ENCODE measurements around the gene FLCN. TPM values are rescaled to one million over a fixed set of nuclear protein-coding genes. Genes with fewer than 3 reads are reported as not detected.

Gene FLCN
- total and polyA plus RNA-seq, 7 donors = 38.7 to 106 (median 58.3) TPM

DNA sequence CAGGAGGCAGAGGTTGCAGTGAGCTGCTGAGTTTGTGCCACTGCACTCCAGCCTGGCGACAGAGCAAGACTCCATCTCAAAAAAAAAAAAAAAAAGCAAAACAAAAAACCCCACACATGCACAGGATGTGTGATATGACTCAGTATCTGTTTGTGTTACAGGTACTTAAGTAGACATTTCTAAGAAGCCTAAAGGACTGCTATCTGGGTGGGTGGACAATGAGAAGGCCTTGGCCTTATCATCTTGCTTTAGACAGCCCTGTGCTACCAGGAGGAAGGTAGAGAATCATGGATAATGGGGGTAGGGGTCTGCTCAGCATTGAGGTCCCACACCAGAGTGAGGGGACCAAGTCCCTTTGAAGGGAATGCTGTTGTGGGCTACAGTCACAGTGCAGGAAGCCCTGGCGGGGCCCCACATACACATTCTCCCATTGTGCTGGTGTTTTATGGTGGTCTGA, 57.6 kb downstream of the FLCN start:
- H3K4me1 ChIP-seq = no peaks in the 10 kb centered on the region
- 87 to 96% (median 95%) methylated on average over 2 of the region's 2 CpGs for WGBS, 3 donors
- TF ChIP-seq, protein P1, sequence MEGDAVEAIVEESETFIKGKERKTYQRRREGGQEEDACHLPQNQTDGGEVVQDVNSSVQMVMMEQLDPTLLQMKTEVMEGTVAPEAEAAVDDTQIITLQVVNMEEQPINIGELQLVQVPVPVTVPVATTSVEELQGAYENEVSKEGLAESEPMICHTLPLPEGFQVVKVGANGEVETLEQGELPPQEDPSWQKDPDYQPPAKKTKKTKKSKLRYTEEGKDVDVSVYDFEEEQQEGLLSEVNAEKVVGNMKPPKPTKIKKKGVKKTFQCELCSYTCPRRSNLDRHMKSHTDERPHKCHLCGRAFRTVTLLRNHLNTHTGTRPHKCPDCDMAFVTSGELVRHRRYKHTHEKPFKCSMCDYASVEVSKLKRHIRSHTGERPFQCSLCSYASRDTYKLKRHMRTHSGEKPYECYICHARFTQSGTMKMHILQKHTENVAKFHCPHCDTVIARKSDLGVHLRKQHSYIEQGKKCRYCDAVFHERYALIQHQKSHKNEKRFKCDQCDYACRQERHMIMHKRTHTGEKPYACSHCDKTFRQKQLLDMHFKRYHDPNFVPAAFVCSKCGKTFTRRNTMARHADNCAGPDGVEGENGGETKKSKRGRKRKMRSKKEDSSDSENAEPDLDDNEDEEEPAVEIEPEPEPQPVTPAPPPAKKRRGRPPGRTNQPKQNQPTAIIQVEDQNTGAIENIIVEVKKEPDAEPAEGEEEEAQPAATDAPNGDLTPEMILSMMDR (IDR thresholded peaks at IDR 0.05) = no peak
- H3K36me3 ChIP-seq (ENCODE audit: insufficient read depth in 1 of 2, low read depth in 1 of 2) = peaks cover 12 to 100% of the 10 kb centered on the region in 2 donors
- no peak for DNase-seq
- no peak overlapping the region for H3K27ac ChIP-seq
- no peaks in the 10 kb centered on the region for H3K27me3 ChIP-seq (ENCODE audit: insufficient read depth in 3 of 3, low read length in 2 of 3)
- intact Hi-C loops (cut with DNase I) = no loop called here
- no peak for ATAC-seq
- H3K4me3 ChIP-seq = no peak overlapping the region
- H3K9me3 ChIP-seq = no peaks in the 10 kb centered on the region

DNA sequence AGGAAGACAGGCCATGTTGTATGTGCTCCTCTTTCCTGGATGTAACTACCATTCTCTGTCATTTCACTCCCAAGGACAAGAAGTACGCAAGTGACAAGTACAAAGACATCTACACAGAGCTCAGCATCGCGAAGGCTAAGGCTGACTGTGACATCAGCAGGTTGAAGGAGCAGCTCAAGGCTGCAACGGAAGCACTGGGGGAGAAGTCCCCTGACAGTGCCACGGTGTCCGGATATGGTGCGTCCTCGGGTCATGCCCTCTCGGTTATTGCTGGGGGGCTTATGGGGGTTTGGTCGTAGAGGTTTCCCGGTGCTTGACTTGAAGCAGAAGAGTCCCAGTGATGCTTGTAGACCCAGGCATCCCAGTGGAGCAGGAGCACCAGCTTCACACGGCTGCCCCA, 59.8 kb downstream of the FLCN start:
- 91 to 95% (median 91%) methylated on average over 12 of the region's 12 CpGs for WGBS, 3 donors
- ATAC-seq (no peak), DNase-seq (no peak)
- H3K4me1 ChIP-seq = no peaks in the 10 kb centered on the region
- H3K27ac ChIP-seq = no peak overlapping the region
- H3K27me3 ChIP-seq (ENCODE audit: insufficient read depth in 3 of 3, low read length in 2 of 3) = no peaks in the 10 kb centered on the region
- H3K4me3 ChIP-seq = no peak overlapping the region
- intact Hi-C loops (cut with DNase I) = no loop called here
- H3K9me3 ChIP-seq = no peaks in the 10 kb centered on the region
- peaks cover 12 to 100% of the 10 kb centered on the region in 2 donors for H3K36me3 ChIP-seq (ENCODE audit: insufficient read depth in 1 of 2, low read depth in 1 of 2)
- TF ChIP-seq, protein P1 (IDR thresholded peaks at IDR 0.05) = no peak

DNA sequence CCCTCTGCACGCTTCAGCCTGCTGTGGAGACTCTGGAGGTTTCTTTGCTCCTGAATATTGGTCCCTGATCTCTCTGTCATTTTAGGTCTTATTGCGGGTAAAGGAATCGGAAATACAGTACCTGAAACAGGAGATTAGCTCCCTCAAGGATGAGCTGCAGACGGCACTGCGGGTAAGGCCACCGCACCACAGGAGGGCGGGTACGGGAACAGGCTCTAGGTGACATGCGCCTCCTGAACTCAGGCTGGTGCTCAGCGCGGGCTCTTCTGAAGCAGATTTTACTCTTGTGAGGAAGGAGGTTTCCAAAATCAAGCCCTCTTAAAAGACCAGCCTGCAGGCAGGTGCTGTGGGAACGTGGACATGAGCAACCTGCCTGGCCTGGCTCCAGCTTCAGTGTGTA, 60.6 kb downstream of the FLCN start:
- Histone ChIP-seq H3K4me3 (no peak overlapping the region), H3K9me3 (no peaks in the 10 kb centered on the region), H3K27ac (no peak overlapping the region), H3K27me3 (ENCODE audit: insufficient read depth in 3 of 3, low read length in 2 of 3) (no peaks in the 10 kb centered on the region), H3K36me3 (ENCODE audit: insufficient read depth in 1 of 2, low read depth in 1 of 2) (peaks cover 9 to 100% of the 10 kb centered on the region in 2 donors), H3K4me1 (no peaks in the 10 kb centered on the region)
- intact Hi-C loops (cut with DNase I) = no loop called here
- no peak for DNase-seq
- no peak for ATAC-seq
- WGBS, 3 donors = 92% methylated on average over 12 of the region's 12 CpGs
- TF ChIP-seq, protein P1 (IDR thresholded peaks at IDR 0.05) = no peak

DNA sequence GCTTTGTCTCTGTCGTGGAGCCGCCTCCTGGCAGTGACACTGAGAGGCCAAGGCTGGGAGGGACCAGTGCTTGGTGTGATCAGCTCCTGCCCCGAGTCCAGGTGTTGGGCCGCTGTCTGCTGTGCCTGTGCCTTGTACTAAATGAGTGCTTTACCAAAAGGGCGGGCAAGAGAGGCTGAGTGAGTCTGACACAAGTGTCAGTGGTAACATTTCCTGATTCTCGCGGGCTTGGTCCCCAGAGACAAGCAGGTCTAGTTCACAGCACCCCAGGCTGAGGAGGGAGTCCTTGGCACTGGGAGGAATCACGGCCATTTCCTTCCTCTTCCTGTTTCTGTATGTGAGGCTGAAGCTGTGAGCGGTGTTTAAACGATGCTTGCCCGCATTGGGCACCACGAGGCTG, 61.1 kb downstream of the FLCN start:
- no peak for ATAC-seq
- no peak for DNase-seq
- no peaks in the 10 kb centered on the region for H3K9me3 ChIP-seq
- intact Hi-C loops (cut with DNase I) = no loop called here
- H3K4me1 ChIP-seq = peaks cover 2% of the 10 kb centered on the region
- H3K4me3 ChIP-seq = no peak overlapping the region
- H3K27ac ChIP-seq = no peak overlapping the region
- H3K36me3 ChIP-seq (ENCODE audit: insufficient read depth in 1 of 2, low read depth in 1 of 2) = peaks cover 9 to 100% of the 10 kb centered on the region in 2 donors
- H3K27me3 ChIP-seq (ENCODE audit: insufficient read depth in 3 of 3, low read length in 2 of 3) = no peaks in the 10 kb centered on the region
- 75 to 77% (median 76%) methylated on average over 12 of the region's 12 CpGs for WGBS, 3 donors
- TF ChIP-seq, protein P1 (IDR thresholded peaks at IDR 0.05) = no peak

DNA sequence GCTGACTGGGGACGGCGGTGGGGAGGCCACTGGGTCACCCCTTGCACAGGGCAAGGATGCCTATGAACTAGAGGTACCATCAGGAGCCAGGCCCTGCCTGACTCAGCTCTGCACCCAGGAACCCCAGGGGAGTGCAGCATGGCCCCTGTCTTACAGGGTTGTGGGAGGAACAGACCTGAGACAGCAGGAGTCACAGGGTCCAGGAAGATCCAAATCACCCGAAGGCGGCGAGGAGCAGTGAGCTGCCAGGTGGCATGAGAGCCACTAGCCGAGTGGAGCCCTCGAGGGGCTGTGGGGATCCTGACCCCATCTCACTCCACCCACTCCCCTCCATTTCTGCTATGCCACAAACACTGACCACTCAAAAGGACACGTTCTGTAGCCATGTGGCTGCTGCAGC, 61.6 kb downstream of the FLCN start:
- H3K4me1 ChIP-seq = peaks cover 4% of the 10 kb centered on the region
- H3K9me3 ChIP-seq = no peaks in the 10 kb centered on the region
- DNase-seq (no peak), ATAC-seq (no peak)
- WGBS, 3 donors = 88 to 92% (median 89%) methylated on average over 8 of the region's 8 CpGs
- no peaks in the 10 kb centered on the region for H3K27me3 ChIP-seq (ENCODE audit: insufficient read depth in 3 of 3, low read length in 2 of 3)
- peaks cover 9 to 100% of the 10 kb centered on the region in 2 donors for H3K36me3 ChIP-seq (ENCODE audit: insufficient read depth in 1 of 2, low read depth in 1 of 2)
- H3K27ac ChIP-seq = no peak overlapping the region
- H3K4me3 ChIP-seq = no peak overlapping the region
- intact Hi-C loops (cut with DNase I) = no loop called here
- TF ChIP-seq, protein P1 (IDR thresholded peaks at IDR 0.05) = no peak

Measured in psoas muscle (tissue), 8 donors.